ENCODE measurements around the gene MMP24.

The MMP24 gene

GRCh38 chr20:35302421-35303335, 76.2 kb downstream of the MMP24 start:
- H3K4me2 ChIP-seq (ENCODE audit: low read length) = no peak overlapping the region
- no peak overlapping the region for H3K27ac ChIP-seq (ENCODE audit: low read depth, low read length)
- no peaks in the 10 kb centered on the region for H4K20me1 ChIP-seq (ENCODE audit: control insufficient read depth, insufficient read depth, low read depth, low read length)
- H3K9me3 ChIP-seq (ENCODE audit: control insufficient read depth, insufficient read depth, low read length) = no peaks in the 10 kb centered on the region
- H3K4me1 ChIP-seq (ENCODE audit: control insufficient read depth, low read length) = peaks cover 7% of the 10 kb centered on the region; the same call in 1 of the 2 replicates
- no peaks in the 10 kb centered on the region for H3K9me2 ChIP-seq (replicated peaks; ENCODE audit: control insufficient read depth, low read length)
- H3K79me2 ChIP-seq (ENCODE audit: control insufficient read depth, low read length) = no peaks in the 10 kb centered on the region
- no peaks in the 10 kb centered on the region for H3F3A ChIP-seq (ENCODE audit: control insufficient read depth, insufficient read depth)
- H3K4me3 ChIP-seq (ENCODE audit: low read length) = no peak overlapping the region
- no peaks in the 10 kb centered on the region for H3K27me3 ChIP-seq (ENCODE audit: control insufficient read depth, low read length)
- H3K36me3 ChIP-seq (ENCODE audit: control insufficient read depth, low read length) = peaks cover 4% of the 10 kb centered on the region; the same call in 1 of the 2 replicates
- no peak for TF ChIP-seq EZH2phosphoT487 (IDR thresholded peaks at IDR 0.05; ENCODE audit: borderline replicate concordance, low read length)
- TF ChIP-seq CTCF (IDR thresholded peaks at IDR 0.05; ENCODE audit: low read depth, low read length, poor library complexity, severe bottlenecking) = no peak

GRCh38 chr20:35303382-35303734, 76.9 kb downstream of the MMP24 start:
- Histone ChIP-seq H3K4me3 (ENCODE audit: low read length) (no peak overlapping the region), H3K4me1 (ENCODE audit: control insufficient read depth, low read length) (peaks cover 7% of the 10 kb centered on the region; the same call in 1 of the 2 replicates), H3K79me2 (ENCODE audit: control insufficient read depth, low read length) (no peaks in the 10 kb centered on the region), H3K27me3 (ENCODE audit: control insufficient read depth, low read length) (no peaks in the 10 kb centered on the region), H4K20me1 (ENCODE audit: control insufficient read depth, insufficient read depth, low read depth, low read length) (no peaks in the 10 kb centered on the region), H3K27ac (ENCODE audit: low read depth, low read length) (no peak overlapping the region), H3K9me3 (ENCODE audit: control insufficient read depth, insufficient read depth, low read length) (no peaks in the 10 kb centered on the region), H3K4me2 (ENCODE audit: low read length) (no peak overlapping the region), H3F3A (ENCODE audit: control insufficient read depth, insufficient read depth) (no peaks in the 10 kb centered on the region), H3K36me3 (ENCODE audit: control insufficient read depth, low read length) (peaks cover 4% of the 10 kb centered on the region; the same call in 1 of the 2 replicates), H3K9me2 (replicated peaks; ENCODE audit: control insufficient read depth, low read length) (no peaks in the 10 kb centered on the region)
- no peak for TF ChIP-seq CTCF (IDR thresholded peaks at IDR 0.05; ENCODE audit: low read depth, low read length, poor library complexity, severe bottlenecking)
- no peak for TF ChIP-seq EZH2phosphoT487 (IDR thresholded peaks at IDR 0.05; ENCODE audit: borderline replicate concordance, low read length)

- no peaks in the 10 kb centered on the region for H3K27me3 ChIP-seq (ENCODE audit: control insufficient read depth, low read length)
- no peak overlapping the region for H3K4me2 ChIP-seq (ENCODE audit: low read length)
- H3K9me2 ChIP-seq (replicated peaks; ENCODE audit: control insufficient read depth, low read length) = no peaks in the 10 kb centered on the region
- peaks cover 7% of the 10 kb centered on the region; the same call in 1 of the 2 replicates for H3K4me1 ChIP-seq (ENCODE audit: control insufficient read depth, low read length)
- H4K20me1 ChIP-seq (ENCODE audit: control insufficient read depth, insufficient read depth, low read depth, low read length) = no peaks in the 10 kb centered on the region
- peaks cover 4% of the 10 kb centered on the region; the same call in 1 of the 2 replicates for H3K36me3 ChIP-seq (ENCODE audit: control insufficient read depth, low read length)
- H3K27ac ChIP-seq (ENCODE audit: low read depth, low read length) = no peak overlapping the region
- H3K9me3 ChIP-seq (ENCODE audit: control insufficient read depth, insufficient read depth, low read length) = no peaks in the 10 kb centered on the region
- H3K79me2 ChIP-seq (ENCODE audit: control insufficient read depth, low read length) = no peaks in the 10 kb centered on the region
- no peak overlapping the region for H3K4me3 ChIP-seq (ENCODE audit: low read length)
- H3F3A ChIP-seq (ENCODE audit: control insufficient read depth, insufficient read depth) = no peaks in the 10 kb centered on the region
- TF ChIP-seq CTCF (IDR thresholded peaks at IDR 0.05; ENCODE audit: low read depth, low read length, poor library complexity, severe bottlenecking) = peak; percentile 97
- no peak for TF ChIP-seq EZH2phosphoT487 (IDR thresholded peaks at IDR 0.05; ENCODE audit: borderline replicate concordance, low read length)
Measured at GRCh38 chr20:35303735-35304491, 77.4 kb downstream of the MMP24 start.

Measured in DOHH2 (cell line).